Keratinocyte (primary cell): Measurements from ENCODE around the gene TXNL1. TPM values are rescaled to one million over a fixed set of nuclear protein-coding genes. Genes with fewer than 3 reads are reported as not detected.

ENCODE experiments used
- DNase-seq: peaks from one replicate; pipeline ENCODE4 v3.0.0-alpha.2; 2011; ENCODE audit warnings: low read depth, missing footprints, low spot score
- FAIRE-seq: peaks from 2 replicates; lab custom pipeline; 2011; peaks lifted over from hg19 to GRCh38; lab: Jason Lieb, UNC
- H2AFZ ChIP-seq: 2 replicates; pipeline ENCODE4 v1.6.0; 2012; ENCODE audit warnings: low read length, control low read depth, inconsistent platforms; ENCODE audit not compliant: control insufficient read depth
- H3K27ac ChIP-seq: 2 replicates; pipeline ENCODE4 v1.5.1; 2011; ENCODE audit warnings: low read length; ENCODE audit not compliant: control insufficient read depth, insufficient read depth
- H3K27me3 ChIP-seq: 3 replicates; pipeline ENCODE4 v1.6.0; 2011; ENCODE audit warnings: low read length; ENCODE audit not compliant: control insufficient read depth, insufficient read depth; ENCODE audit errors: extremely low read depth
- H3K36me3 ChIP-seq, 2 experiments: 2 replicates in 1 of 2; 3 replicates in 1 of 2; pipeline ENCODE4 v1.5.1; 2011; ENCODE audit warnings: low read length in 2 of 2, mild to moderate bottlenecking in 1 of 2; ENCODE audit not compliant: control insufficient read depth in 2 of 2, insufficient read depth in 2 of 2; ENCODE audit errors: extremely low read depth in 1 of 2
- H3K4me1 ChIP-seq: 3 replicates; pipeline ENCODE4 v1.5.1; 2011; ENCODE audit warnings: low read length; ENCODE audit not compliant: control insufficient read depth, insufficient read depth; ENCODE audit errors: extremely low read depth
- H3K4me2 ChIP-seq: 3 replicates; pipeline ENCODE4 v1.6.0; 2011; ENCODE audit warnings: low read depth, low read length; ENCODE audit not compliant: control insufficient read depth, insufficient read depth; ENCODE audit errors: extremely low read depth
- H3K4me3 ChIP-seq, 3 experiments: fragments of 200-600 bp in 1 of 3; sonication (generic) in 1 of 3; 2 replicates in 2 of 3; 3 replicates in 1 of 3; pipeline ENCODE4 v1.5.1; 2011 to 2016; ENCODE audit warnings: low read length in 3 of 3, mild to moderate bottlenecking in 3 of 3, control low read depth in 2 of 3, inconsistent platforms in 1 of 3, low read depth in 1 of 3, mixed read lengths in 1 of 3, mixed run types in 1 of 3, moderate library complexity in 1 of 3; ENCODE audit not compliant: control insufficient read depth in 2 of 3, insufficient read depth in 2 of 3; ENCODE audit errors: extremely low read depth in 1 of 3
- H3K79me2 ChIP-seq: 2 replicates; pipeline ENCODE4 v1.6.0; 2012; ENCODE audit warnings: low read length; ENCODE audit not compliant: control insufficient read depth, insufficient read depth
- H3K9ac ChIP-seq: 3 replicates; pipeline ENCODE4 v1.6.0; 2011; ENCODE audit warnings: low read length; ENCODE audit not compliant: control insufficient read depth, insufficient read depth; ENCODE audit errors: extremely low read depth
- H3K9me1 ChIP-seq: 3 replicates; pipeline ENCODE4 v1.6.0; 2011; ENCODE audit warnings: low read length; ENCODE audit not compliant: control insufficient read depth, insufficient read depth; ENCODE audit errors: extremely low read depth
- H3K9me3 ChIP-seq: 2 replicates; pipeline ENCODE4 v1.5.1; 2012; ENCODE audit warnings: low read depth, low read length; ENCODE audit not compliant: control insufficient read depth
- H4K20me1 ChIP-seq: 3 replicates; pipeline ENCODE4 v1.6.0; 2011; ENCODE audit warnings: low read length; ENCODE audit not compliant: control insufficient read depth, insufficient read depth; ENCODE audit errors: extremely low read depth
- CTCF ChIP-seq, 3 experiments: IDR thresholded peaks in 1 of 3; conservative IDR thresholded peaks in 1 of 3; optimal IDR thresholded peaks in 1 of 3; 2 replicates in 2 of 3; 3 replicates in 1 of 3; pipeline versions ENCODE3 to v1.5.1; 2011; ENCODE audit warnings: low read length in 3 of 3, mild to moderate bottlenecking in 3 of 3, moderate library complexity in 2 of 3, control low read depth in 1 of 3, inconsistent platforms in 1 of 3; ENCODE audit not compliant: insufficient read depth in 2 of 3; ENCODE audit errors: extremely low read depth in 1 of 3
- EZH2 ChIP-seq: IDR thresholded peaks from one replicate; pipeline ENCODE4 v1.6.1; 2012; ENCODE audit warnings: inconsistent platforms, mild to moderate bottlenecking, low read length, moderate library complexity
- dilution Hi-C: fragments of 300-500 bp; cut with MboI; formaldehyde crosslinking; loops from one replicate; pipeline ENCODE4 v1.7.0; 2020; ENCODE audit warnings: low sequenced_read_pairs; ENCODE audit not compliant: extremely low pct_ligation_motif_present
- polyA plus RNA-seq, 5 experiments: library from polyadenylated mRNA; depleted of rRNA in 3 of 5; stranded (reverse) in 3 of 5; stranded (forward) in 1 of 5; unstranded in 1 of 5; fragments of >200 nt; gene quantifications; 1 replicate in 1 of 5; 2 replicates in 3 of 5; 3 replicates in 1 of 5; pipeline versions ENCODE4 v1.2.1 to v1.2.3, GENCODE V29; 2011 to 2012; ENCODE audit warnings: missing spikeins in 2 of 5, low read depth in 1 of 5, low replicate concordance in 1 of 5

Gene TXNL1
- polyA plus RNA-seq, 1 donor (not counting 4 experiments of a cell fraction or from before 2014, with no cell fraction given), result 92.5 TPM

- H3K4me2 ChIP-seq, result no peak overlapping the region
- H3K27ac ChIP-seq, result no peak overlapping the region
- no peak overlapping the region for H2AFZ ChIP-seq
- no peak overlapping the region for H3K4me3 ChIP-seq
- no peak for FAIRE-seq
- no peaks in the 10 kb centered on the region for H3K79me2 ChIP-seq
- no peaks in the 10 kb centered on the region for H3K36me3 ChIP-seq
- no peak overlapping the region for H3K9ac ChIP-seq
- dilution Hi-C loops, result no loop called here
- H3K9me3 ChIP-seq, result no peaks in the 10 kb centered on the region
- no peaks in the 10 kb centered on the region for H3K27me3 ChIP-seq
- no peaks in the 10 kb centered on the region for H3K9me1 ChIP-seq
- H4K20me1 ChIP-seq, result no peaks in the 10 kb centered on the region
- H3K4me1 ChIP-seq, result no peaks in the 10 kb centered on the region
- DNase-seq, result no peak
- no peak for TF ChIP-seq EZH2
- no peak for TF ChIP-seq CTCF (optimal IDR thresholded peaks at IDR 0.05 in 1 of 3, IDR thresholded peaks at IDR 0.05 in 1 of 3, conservative IDR thresholded peaks at IDR 0.05 in 1 of 3; ENCODE audit: extremely low read depth in 1 of 3, insufficient read depth in 2 of 3, low read length in 3 of 3)
Measured at GRCh38 chr18:56672981-56673380, 34.6 kb upstream of the TXNL1 start.

- no peaks in the 10 kb centered on the region for H3K36me3 ChIP-seq
- H3K9me1 ChIP-seq, result no peaks in the 10 kb centered on the region
- no peaks in the 10 kb centered on the region for H3K4me1 ChIP-seq
- H3K27me3 ChIP-seq, result no peaks in the 10 kb centered on the region
- FAIRE-seq, result no peak
- H3K4me3 ChIP-seq, result no peak overlapping the region
- no peak overlapping the region for H3K9ac ChIP-seq
- dilution Hi-C loops, result no loop called here
- no peak overlapping the region for H3K4me2 ChIP-seq
- no peaks in the 10 kb centered on the region for H4K20me1 ChIP-seq
- no peak overlapping the region for H3K27ac ChIP-seq
- H2AFZ ChIP-seq, result no peak overlapping the region
- DNase-seq, result no peak
- TF ChIP-seq CTCF (optimal IDR thresholded peaks at IDR 0.05 in 1 of 3, IDR thresholded peaks at IDR 0.05 in 1 of 3, conservative IDR thresholded peaks at IDR 0.05 in 1 of 3; ENCODE audit: extremely low read depth in 1 of 3, insufficient read depth in 2 of 3, low read length in 3 of 3) (no peak), EZH2 (no peak)
- no peaks in the 10 kb centered on the region for H3K9me3 ChIP-seq
- H3K79me2 ChIP-seq, result no peaks in the 10 kb centered on the region
Measured at GRCh38 chr18:56672391-56672790, 34.0 kb upstream of the TXNL1 start.
